Measurements from ENCODE around the gene VPS13A.

DNA sequence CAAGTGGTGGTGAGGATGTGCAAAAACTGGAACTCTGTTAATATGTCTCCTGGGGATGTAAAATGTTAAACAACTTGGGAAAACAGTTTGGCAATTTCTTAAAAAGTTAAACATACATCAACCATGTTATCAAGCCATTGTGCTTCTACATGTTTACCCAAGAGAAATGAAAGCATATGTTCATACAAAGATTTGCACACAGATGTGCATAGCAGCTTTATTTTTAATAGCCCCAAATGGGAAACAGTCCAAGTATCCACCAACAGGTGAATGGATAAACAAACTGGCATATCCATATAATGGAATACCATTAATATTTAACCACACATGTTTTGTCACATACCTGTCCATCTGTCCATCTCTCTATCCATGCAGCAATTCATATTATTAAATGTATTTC, 6.2 kb downstream of the VPS13A start:
- TF ChIP-seq POLR2AphosphoS5 (IDR thresholded peaks at IDR 0.05; ENCODE audit: control insufficient read depth, insufficient read depth, low read depth, low read length) (no peak), ZNF232 (CRISPR knock-in tag; IDR thresholded peaks at IDR 0.05) (no peak)
- TF ChIP-seq, protein P1, sequence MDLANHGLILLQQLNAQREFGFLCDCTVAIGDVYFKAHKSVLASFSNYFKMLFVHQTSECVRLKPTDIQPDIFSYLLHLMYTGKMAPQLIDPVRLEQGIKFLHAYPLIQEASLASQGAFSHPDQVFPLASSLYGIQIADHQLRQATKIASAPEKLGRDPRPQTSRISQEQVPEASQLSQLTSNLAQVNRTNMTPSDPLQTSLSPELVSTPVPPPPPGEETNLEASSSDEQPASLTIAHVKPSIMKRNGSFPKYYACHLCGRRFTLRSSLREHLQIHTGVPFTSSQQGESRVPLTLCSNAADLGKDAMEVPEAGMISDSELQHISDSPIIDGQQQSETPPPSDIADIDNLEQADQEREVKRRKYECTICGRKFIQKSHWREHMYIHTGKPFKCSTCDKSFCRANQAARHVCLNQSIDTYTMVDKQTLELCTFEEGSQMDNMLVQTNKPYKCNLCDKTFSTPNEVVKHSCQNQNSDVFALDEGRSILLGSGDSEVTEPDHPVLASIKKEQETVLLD (IDR thresholded peaks at IDR 0.05) = no peak

All from K562 (cell line).